Measurements from ENCODE around the gene PACRGL.
A peak's percentile ranks its signal among the peaks of the same experiment; 100 is the strongest.
"Not testable (repeated sequence)": the region's sequence is repeated elsewhere in the genome, so short reads cannot be mapped to it uniquely, and the experiment has no call there.

PACRGL gene

GRCh38 chr4:20724915-20725314 lies 24.7 kb downstream of the PACRGL start:
- no peak for DNase-seq

GRCh38 chr4:20735931-20736330 lies 35.7 kb downstream of the PACRGL start:
- DNase-seq, result no peak

- DNase-seq, result not testable (repeated sequence)
These were observed 45.7 kb downstream of the PACRGL start for GRCh38 chr4:20746000-20746399.

- DNase-seq, result no peak
These were observed 52.4 kb downstream of the PACRGL start for GRCh38 chr4:20752641-20753040.

- no peak for DNase-seq
These were observed 53.8 kb downstream of the PACRGL start for GRCh38 chr4:20754036-20754435.

- no peak for DNase-seq
These were observed 59.8 kb downstream of the PACRGL start for GRCh38 chr4:20760053-20760452.

- DNase-seq, result no peak
These were observed 61.1 kb downstream of the PACRGL start for GRCh38 chr4:20761382-20761781.

- DNase-seq, result no peak
These were observed 61.6 kb downstream of the PACRGL start for GRCh38 chr4:20761826-20762225.

GRCh38 chr4:20764366-20764992 lies 64.2 kb downstream of the PACRGL start:
- no peak for DNase-seq

GRCh38 chr4:20773144-20773997 lies 73.1 kb downstream of the PACRGL start:
- peak; percentile 39 for DNase-seq

GRCh38 chr4:20778896-20779295 lies 78.6 kb downstream of the PACRGL start:
- no peak for DNase-seq

- not testable (repeated sequence) for DNase-seq
These were observed 82.9 kb downstream of the PACRGL start for GRCh38 chr4:20783134-20783533.

GRCh38 chr4:20787940-20788665 lies 87.8 kb downstream of the PACRGL start:
- DNase-seq, result no peak
